GM21360 (cell line): ENCODE measurements around the gene TP53RK.

Experiments used
- ATAC-seq: cut with Tn5 transposase; IDR thresholded peaks from one replicate; pipeline ENCODE4 v1.9.1; 2021; ENCODE audit warnings: mild to moderate bottlenecking, moderate library complexity; ENCODE audit not compliant: unreplicated experiment

Gene TP53RK

GRCh38 chr20:46689082-46689753 is at the start of gene TP53RK:
TP53RK (minus strand) TSS chr20:46689444; CDS start chr20:46689414, 30 bp downstream.
- ATAC-seq = peak; percentile 90

DNA sequence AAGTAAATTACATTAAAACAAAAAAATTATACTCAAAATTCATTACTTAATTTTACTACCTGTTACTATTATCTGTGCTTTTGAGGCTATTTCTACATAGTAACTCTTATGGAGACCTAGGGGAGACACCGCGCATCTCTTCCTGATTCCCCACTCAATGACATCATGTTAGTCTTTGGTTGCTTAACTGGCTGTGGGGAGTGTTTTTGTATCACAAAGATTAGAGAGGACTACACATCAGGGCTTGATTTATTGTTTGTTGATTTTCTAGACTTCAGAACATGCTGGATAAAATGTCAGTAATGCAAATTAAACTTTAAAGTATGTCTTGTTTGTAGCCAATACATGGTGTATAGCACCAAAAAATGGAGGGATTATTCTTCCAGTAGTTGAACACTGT is 46.2 kb upstream of the TP53RK start:
- ATAC-seq = no peak

DNA sequence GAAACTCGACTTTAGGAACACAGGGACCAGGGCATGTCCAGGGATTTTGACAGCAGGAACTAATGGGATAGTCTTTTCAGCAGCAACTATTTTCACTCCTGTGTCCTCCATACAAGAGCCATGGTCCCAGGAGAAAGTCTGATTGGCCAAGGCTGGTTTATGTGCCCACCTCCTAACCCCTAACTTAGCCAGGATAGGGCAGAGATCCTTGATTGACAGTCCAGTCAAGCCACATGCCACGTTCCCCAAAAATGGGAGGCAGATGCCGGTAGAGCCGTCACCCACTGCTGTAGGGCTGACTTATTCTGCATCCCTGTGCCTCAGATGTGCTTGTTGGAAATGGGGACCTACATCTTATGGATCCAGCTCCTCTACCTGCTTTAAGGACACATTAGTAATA is 42.5 kb upstream of the TP53RK start:
- no peak for ATAC-seq

- no peak for ATAC-seq
Measured at GRCh38 chr20:46725186-46726165, 36.2 kb upstream of the TP53RK start.

DNA sequence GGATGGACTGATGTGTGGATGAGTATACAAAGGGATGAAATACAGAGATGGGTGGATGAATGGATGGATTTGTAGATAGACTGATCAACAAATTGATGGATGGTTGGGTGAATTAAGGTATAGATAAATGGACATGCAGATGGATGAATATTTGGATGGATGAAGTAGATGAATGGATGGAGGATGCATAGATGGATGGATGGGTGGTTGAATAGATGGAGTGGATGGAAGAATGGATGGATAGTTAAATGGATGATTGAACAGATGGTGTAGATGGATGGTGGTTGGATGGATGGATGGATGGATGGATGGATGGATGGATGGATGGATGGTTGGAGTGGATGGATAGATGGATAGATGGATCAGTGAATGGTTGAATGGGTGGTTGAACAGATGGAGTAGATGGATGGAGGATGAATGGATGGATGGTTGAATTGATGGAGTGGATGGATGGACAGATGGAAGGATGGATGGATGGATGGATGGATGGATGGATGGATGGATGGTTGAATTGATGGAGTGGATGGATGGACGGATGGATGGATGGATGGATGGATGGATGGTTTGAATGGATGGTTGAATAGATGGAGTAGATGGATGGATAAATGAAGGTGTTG is 35.2 kb upstream of the TP53RK start:
- no peak for ATAC-seq

- ATAC-seq = no peak
Measured at GRCh38 chr20:46723039-46723438, 33.8 kb upstream of the TP53RK start.

- no peak for ATAC-seq
Measured at GRCh38 chr20:46722450-46722849, 33.2 kb upstream of the TP53RK start.

DNA sequence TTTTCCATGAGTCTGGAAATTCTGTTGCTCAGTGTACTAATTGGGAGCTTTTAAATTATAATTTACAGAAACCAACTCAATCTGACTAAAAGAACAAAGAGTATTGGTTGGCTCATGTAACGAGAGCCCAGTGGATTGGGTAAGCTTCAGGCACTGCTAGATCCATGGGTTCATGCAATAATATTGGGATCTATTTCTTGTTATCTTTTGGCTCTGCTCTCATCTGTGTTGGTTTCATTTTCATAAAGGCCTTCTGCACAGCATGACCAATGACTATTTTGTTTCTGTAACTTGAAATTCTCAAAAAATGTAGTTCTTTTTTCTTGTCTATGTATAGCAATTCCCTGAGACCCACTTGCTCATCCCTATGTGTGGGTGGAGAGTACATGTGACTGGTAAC is 32.2 kb upstream of the TP53RK start:
- no peak for ATAC-seq

- no peak for ATAC-seq
Measured at GRCh38 chr20:46720776-46721425, 31.7 kb upstream of the TP53RK start.

DNA sequence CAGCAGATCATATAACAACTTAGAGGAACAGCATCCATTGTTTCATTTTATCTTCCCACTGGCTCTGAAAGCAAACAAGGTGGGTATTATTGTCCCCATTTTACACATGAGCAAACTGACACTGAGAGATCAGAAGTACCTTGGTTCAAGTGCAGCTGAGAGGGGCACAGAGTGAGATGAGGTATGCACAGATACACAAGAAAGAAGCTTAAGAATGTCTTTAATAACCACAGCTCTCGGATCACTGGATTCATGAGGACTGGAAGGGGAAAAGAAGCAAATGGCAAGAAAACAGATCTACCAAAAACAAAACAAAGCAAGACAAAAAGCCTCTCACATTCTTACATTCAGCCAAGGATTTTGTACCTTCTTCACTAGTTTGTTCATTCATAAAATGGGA is 30.8 kb upstream of the TP53RK start:
- ATAC-seq = no peak

DNA sequence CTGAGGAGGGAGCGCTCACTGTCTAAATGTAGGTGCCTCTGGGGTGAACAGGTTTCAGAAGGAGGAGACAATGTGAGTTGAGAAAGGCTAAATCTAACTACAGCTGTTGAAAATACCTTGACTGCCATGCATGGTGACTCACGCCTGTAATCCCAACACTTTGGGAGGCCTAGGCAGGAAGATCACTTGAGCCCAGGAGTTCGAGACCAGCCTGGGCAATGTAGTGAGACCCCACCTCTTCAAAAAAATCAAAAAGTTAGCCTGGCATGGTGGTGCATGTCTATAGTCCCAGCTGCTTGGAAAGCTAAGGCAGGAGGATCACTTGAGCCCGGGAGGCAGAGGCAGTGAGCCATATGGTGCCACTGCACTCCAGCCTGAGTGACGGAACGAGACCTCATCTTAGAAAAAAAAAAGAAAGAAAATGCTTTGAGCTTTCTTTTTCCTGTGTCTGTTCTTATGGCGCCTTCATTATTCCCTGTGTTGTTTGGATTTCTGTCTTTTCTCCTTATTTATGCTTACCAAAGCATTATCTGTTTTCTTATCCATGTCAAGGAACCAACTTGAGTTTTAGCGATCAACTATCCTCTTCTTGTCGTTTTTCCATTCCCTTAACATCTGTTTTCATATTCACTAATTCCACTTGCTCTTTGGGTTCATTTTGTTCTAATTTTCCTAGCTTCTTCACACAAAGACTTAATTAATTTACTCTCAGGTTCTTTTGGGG is 28.7 kb upstream of the TP53RK start:
- ATAC-seq = no peak

DNA sequence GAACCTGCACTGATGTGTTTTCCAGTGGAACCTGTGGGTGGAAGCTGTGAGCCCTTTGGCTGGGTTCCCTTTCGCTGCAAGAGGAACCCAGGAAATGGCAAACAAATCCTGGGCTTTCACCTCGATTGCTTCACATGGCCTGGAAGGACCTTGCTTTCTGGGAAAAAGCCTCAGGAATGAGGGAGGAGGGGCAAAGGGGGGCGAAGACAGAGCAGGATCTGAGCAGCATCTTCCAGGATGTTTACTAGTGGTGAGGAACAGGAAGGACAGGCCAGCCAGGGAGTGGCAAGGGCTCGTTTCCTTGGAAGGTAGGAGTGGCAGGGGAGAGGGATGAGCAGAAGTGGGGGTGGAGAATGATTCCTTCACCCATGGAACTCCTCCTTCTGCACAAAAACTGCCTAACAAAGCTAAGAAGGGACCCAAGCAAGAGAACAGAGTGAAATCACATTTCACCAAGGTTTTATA is 26.1 kb upstream of the TP53RK start:
- no peak for ATAC-seq

DNA sequence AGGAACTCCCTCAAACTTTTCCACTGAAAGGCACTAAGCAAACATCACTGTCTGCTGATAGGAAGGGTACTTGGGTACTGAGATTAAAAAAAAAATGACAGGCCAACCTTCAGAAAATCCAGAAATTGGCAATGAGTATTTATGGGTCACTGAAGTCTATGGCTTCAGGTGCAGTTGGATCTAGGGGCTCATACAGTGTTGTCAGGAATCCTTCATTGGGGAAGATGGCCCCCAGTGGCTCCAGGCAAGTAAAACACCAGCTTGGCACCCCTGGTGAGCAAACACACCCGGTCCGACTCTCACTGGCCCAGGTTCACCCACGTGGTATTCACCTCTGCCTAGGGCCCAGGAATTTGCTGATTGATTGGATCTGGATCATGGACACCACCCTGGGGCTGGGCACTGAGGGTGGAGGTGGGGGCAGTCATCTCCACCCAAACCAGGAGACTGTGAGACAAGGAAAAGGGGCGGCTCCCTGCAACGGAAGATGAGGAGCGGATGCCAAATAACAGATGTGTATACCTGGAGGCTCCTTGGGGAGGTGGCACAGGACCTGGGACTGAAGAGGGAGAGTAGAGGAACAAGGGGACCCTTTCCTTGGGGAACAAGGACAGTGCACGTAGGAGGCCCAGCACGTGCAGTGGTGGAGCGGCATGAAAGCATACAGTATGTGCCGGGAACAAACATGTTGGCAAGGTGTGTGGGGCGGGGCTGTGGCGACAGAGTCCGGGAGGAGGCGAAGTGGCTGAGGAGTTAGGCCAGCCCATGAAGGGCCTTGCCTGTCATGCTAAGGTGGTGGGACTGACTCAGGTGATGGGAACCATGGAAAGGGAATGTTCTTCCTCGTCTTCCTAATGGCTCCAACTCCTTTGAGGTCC is 25.0 kb upstream of the TP53RK start:
- no peak for ATAC-seq

DNA sequence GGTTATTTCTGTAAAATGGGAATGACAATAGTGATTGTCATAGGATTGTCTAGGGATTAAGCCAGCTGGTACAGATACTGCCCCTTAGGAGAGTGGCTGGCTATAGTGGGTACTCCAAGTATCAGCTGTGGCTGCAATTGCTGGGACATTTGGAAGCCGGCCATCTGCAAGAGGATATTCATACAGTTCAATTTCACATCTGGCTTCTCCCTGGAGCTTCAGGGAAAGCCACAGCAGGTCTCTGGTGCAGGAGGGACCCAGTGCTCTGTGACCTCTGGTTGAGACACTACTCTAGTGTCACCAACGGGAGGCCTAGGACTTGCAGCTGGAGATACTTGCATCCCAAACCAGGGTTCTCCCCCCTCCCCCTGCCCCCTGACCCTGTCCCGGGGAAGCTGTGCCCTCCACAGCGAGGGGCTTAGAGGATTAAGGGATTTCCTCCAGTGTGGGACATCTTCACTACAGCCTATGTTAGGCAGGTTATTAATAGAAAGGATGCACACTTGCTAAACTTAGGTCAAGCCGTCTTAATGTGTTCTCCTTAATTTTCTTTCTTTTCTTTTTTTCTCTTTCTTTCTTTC is 22.9 kb upstream of the TP53RK start:
- ATAC-seq = no peak

DNA sequence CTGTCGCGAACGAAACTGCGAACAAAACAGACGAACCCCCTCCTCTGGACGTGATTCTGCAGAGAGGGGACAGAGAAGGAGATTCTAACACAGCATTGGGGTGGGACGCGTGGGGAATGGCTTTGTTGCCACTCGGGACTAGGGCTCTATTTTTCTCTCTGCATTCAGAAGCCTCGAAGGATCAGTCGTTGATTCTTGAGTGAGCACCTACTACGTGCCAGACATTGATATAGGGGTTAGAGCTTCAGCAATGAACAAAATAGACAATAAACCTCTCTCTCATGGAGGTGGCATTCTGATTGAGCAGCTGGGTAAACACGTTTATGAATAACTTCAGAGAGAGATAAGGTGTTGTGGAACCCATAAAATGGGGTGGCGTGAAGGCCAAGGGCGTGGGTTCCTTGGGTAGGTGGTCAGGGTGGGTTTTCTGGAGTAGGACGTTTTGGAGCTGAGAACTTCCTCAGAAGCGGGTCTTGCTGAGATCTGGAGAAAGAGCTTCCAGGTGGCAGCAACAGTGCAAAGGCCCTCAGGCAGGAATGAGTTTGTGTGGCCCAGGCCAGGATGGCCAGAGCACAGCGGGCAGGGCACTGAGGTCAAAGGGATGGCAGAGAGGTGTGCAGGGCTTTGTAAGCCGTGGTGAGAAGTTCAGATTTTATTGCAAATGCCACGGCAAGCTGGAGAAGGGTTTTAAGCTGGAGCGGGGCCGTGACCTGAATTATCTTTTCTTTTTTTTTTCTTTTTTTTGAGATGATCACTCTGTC is 21.1 kb upstream of the TP53RK start:
- ATAC-seq = no peak

DNA sequence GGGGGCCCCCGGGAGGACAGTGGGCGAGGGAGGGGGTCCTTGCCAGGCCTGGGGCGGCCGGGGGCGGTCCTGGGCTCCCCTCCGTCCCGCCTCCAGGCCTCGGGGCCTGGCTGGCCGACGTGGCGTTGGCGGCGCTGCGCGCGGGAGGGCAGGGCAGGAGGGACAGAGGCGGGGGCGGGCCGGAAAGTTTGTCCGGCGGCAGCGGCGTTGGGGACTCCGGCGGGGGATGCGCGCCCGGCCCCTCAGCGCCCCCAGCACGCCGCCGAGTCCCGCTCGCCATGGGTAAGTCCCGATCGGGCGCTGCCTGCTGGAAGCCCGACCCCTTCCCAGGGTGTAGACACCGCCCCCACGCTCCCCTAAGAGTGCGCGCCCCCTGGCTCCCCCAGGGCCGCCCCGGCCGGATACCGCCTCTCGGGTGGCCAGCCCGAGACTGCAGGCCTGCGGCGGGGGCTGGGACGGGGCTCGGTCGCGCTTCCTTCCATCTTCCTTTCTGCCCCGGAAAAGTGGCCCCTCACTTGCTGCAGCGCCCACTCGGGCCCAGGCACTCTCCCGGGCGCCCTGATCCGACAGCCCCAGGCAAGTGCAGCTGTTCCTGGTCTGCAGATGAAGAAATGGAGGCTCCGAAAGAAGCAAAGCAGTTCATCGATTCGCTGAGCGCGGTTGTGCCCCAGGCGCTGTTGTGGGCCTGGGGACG is 20.4 kb upstream of the TP53RK start, which contains the start of gene SLC2A10:
Gene SLC2A10, plus strand, starts transcription at position 191 of the 694 bp plus-strand sequence. Its CDS starts 88 bp downstream, at position 279.
- ATAC-seq = no peak

DNA sequence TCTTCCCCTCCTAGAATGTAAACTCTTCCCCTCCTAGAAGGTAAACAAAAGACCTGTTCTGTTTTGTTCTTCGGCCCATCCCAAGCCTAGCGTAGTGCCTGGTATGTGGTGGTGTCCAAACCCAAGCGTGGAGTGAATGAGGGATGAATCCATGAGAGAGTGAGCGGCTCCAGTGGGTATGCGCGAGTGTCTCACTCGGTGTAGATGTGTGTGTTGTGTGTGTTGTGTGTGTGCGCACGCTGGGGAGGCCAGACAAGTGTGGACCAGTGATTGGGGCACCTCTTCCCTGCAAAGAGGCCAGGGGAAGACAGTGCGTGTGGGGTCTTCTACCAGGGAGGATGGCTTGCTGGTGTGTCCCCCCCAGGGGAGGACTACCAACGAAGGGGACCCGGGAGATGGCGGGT is 19.8 kb upstream of the TP53RK start:
- no peak for ATAC-seq
